Stimulated activated CD8-positive, alpha-beta memory T cell treated with anti-CD3 and anti-CD28 coated beads, Interleukin-12 subunit alpha, Interleukin-12 subunit beta, amount 100 ng/mL, for 4 hours (primary cell): Measurements from ENCODE around the gene ZKSCAN3.
"Not testable (repeated sequence)": the region's sequence is repeated elsewhere in the genome, so short reads cannot be mapped to it uniquely, and the experiment has no call there.

ENCODE experiments used
- DNase-seq: peaks from one replicate; pipeline ENCODE4 v3.0.0-alpha.2; 2020; ENCODE audit warnings: low read depth

ZKSCAN3 gene

DNA sequence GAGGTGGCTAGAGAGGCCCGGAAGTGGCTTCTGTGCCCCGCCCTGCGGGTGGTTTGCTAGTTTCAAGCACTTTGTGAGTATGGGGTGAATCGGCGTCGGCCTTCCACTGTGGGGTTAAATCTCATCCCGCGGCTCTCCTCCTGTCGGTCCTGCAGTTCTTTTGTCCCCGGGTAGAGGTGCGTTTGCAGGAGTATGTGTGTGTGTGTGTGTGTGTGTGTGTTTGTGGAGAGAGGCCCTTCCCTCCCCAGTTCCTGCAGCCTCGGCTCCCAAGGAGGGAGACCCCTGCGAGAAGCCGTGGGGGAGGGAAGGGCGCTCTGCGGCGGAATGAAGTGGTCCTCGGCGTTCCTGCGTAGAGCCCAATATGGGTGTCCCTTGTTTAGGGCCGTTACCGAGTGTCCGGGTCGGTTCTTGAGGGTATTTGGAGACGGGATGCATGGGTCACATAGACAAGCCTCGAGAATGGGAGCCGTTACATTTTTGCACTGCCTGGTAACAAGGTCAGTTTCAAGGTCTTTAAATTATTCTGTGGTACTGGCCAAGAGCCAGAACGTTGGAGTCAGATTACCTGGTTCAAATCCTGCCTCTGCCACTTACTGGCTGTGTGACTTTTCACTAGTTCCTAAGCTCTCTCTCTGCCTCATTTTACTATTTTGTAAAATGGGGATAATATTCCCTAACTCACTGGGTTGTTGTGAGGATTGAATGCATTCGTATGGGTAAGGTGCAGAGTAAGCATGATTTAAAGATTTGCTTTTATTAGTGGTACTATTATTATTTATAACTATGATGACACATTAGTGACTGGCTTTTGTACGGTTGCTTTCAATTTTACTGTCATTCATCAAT, at the start of gene ZKSCAN3:
Gene ZKSCAN3, plus strand, starts transcription at position 56 of the 846 bp plus-strand sequence. CDS start 9,640 bp downstream, outside the sequence.
- DNase-seq: peak; percentile 67

DNA sequence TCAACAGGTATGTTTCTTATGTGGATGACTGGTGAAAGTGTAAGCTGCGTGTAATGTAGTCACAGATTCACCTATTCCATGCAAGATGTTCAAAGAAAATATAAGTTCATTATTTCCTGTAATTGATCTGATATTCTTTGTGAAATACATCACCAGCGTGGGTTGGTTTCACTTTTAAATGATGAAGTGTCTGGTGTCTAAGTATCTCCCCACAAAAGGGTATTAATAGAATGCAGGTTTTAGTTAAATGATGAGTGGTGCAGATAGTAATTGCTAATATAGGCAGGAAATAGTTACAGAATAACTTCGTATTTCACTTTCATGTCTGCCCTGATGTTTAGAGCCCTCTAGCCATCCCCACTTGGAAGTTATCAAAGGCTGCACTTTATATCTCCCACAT, 46.2 kb upstream of the ZKSCAN3 start:
- no peak for DNase-seq

DNA sequence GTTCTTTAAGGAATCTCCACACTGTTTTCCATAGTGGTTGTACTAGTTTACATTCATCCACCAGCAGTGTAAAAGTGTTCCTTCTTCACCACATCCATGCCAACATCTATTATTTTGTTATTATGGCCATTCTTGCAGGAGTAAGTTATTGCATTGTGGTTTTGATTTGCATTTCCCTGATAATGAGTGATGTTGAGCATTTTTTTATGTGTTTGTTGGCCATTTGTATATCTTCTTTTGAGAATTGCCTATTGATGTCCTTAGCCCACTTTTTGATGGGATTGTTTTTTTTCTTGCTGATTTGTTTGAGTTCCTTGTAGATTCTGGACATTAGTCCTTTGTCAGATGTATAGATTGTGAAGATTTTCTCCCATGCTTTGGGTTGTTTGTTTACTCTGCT, 43.4 kb upstream of the ZKSCAN3 start:
- DNase-seq: not testable (repeated sequence)

DNA sequence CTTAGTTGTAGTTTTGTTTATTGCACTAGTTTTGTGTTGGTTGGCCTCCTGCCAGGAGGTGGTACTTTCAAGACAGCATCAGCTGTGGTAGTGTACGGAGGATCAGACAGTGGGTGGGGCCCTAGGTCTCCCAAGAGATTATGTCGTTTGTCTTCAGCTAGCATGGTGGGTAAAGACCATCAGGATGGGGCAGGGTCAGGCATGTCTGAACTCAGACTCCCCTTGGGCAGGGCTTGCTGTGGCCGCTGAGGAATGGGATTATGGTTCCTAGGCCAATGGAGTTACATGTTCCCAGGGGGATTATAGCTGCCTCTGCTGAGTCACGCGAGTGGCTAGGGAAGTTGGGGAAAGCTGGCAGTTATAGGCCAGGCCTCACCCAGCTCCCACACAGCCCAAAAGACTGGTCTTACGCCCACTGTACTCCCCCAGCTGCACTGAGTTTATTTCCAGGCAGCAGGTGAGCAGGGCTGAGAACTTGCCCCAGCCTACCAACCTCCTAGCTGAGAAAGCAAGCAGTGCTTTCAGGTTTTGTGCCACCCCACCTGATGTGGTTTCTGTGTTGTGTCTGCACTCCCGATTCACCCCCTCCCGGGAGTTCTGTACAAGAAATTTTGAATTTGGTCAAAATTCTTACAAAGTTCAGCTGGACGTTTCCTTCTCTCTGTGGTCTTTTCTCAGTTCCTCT, 38.5 kb upstream of the ZKSCAN3 start:
- DNase-seq: no peak

DNA sequence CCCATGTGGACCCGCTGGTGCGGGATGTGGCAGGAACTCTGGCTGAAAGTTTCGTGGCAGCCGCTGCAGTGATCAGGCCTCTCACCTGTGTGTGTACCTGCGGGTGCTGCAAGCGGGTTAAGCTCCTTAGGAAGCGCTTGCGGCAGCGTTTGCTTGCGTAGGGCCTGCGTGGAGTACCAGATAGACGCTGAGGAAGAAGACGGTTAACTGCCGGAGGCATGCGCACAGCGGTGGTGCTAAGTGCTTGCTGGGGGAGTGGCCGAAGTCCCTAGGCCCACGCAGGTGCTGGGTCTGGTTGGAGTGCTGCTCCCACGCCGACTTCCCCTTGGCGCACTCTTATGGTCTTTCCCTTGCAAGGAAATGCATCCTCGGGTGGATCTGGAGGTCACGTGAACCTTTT, 36.8 kb upstream of the ZKSCAN3 start:
- no peak for DNase-seq

DNA sequence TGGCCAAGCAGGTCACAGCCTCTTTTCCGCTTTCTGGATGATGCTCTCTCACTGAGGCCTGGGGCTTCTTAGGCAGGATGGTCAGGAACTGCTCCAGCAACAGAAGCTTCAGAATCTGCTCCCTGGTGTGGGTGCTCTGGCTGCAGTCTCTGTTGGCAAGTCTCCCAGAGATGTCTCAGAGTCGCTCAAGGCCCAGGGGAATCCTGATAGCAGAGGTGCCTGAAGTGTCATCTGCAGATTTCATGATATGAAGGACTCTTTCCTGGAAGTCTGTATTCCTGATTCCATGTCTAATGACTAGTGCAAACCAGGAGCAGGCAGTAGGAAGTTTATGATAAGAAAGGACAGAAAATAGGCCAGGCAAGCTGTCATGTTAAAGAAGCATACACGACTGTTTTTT, 34.1 kb upstream of the ZKSCAN3 start:
- no peak for DNase-seq

DNA sequence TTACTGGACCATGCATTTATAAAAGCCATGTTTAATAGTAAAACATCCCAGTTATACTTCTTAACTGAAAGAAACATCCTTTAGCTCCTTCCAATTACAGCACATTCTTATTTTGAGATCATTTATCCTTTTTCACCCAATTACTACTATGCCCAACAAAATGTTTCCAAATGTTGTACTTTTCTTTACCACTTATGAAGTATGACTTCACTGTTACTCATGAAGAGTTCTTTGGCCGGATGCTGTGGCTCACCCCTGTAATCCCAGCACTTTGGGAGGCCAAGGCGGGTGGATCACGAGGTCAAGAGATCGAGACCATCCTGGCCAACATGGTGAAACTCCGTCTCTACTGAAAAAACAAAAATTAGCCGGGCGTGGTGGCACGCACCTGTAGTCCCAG, 31.9 kb upstream of the ZKSCAN3 start:
- not testable (repeated sequence) for DNase-seq

DNA sequence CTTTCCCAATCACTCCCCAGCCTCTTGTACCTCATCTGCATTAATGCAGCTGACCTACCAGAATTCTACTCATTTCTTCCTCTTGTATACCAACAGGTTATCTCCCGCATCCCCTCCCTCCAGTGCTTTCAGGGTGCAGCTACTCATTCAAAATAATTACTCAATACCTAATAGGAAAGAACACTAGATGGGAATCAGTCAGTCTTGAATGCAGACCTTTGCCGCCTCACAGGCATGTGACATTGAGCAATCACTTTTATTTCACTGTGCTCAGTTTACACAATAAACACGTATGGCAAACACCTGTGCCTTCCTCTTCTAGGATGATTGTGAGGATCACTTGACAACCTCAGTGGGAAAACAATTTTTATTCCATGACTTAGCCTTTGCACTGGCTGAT, 27.1 kb upstream of the ZKSCAN3 start:
- DNase-seq: no peak

DNA sequence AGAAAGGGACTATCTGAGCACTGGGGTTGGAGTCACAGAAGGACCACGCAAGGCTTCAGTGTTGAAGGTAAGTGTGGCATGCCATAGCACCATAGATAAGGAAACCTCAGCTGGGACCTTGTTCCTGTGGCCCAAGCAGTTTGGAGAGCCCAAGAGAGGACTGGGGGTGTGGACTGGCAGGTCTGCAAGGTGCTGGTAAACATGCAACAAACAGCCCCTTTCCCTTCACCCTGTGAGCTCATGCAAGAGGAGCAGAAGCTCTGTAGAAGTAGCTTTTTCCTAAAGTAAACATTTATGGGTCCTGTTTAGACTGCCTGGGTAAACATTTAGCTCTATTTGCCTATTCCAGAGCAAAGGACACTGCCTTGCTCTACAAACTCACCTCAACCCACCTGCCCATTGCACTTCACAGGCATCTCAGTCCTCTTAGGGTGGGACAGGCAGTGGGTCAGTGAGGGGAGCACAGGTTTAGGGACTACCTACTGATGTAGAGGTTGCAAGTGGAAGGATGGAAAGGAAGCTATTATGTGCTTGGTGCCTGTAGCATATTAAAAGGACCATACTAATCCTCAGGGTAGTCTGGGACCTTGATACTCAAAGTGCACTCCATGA, 25.8 kb upstream of the ZKSCAN3 start:
- DNase-seq: no peak

DNA sequence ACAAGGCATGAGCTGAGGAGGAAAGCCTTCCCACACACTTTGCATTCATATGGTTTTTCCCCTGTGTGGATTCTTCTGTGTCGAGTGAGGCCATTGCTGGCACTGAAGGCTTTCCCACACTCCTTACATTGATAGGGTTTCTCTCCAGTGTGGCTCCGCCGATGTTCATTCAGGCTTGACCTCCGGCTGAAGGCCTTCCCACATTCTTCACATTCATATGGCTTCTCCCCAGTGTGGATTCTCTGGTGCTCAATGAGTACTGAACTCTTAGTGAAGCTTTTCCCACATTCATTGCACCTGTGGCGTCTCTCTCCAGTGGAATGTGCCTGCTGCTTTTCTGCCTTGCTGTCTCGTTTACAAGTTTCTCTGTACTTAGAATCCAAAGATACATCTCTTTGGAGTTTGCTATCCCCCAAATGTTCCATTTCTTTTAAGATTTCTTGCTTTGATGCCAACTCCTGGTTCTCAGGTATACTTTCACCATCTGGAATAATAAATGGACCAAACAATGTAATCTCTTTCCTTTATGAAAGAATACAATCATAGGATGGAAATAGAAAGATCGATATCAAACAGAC, 23.3 kb upstream of the ZKSCAN3 start:
- DNase-seq: no peak

DNA sequence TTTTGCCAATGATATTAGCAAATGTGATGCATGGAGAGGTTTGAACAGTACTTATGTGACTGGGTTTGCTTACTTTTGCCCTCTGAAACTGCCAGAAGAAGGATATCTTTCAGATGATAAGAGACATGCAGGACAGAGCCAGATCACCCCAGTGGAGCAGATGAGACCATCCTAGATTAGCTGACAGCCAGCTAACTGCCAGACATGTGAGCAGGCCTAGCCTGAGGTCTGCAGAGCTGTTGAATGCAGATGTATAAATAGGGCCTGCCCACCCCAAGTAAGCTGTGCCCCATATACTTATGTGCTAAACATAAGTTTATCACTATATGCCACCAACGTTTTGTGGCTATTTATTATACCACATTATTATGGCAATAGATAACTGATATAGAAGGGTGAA, 19.7 kb upstream of the ZKSCAN3 start:
- DNase-seq: no peak

DNA sequence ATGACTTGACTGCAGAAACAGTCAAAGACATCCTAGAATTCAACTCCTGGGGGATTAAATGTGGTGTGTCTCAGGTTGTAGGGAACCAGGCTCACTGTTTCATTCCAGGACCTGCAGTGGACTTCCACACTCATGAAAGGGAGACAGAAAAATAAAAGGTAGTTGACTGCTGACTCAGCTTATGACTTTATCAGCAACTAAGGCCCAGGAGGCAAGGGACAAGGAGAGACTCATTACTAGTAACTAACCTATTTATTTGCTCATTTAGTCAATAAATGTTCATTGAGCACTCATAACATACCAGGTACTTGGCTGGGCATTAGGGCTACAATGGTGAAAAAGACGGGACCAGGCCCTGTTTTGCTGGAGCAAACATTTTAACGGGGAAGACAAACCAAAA, 16.7 kb upstream of the ZKSCAN3 start:
- DNase-seq: no peak

DNA sequence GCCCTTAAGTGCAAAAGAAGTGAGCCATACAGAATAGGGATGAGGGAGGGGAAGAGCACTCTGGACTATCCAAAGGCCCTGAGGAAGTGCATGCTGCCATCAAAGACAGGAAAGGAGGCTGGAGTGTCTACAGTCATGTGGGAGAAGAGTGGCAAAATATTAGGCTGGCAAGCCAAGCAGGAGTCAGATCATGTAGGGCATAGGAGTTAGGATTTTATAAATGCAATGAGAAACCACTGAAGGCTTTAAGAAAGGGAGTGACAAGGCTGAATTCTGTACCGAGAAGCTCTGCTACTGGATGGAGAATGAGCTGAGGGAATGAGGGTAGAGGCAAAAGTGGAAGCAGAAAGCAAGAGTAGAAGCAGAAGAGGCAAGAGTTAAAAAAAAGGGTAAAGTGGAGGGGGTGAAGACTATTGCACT, 16.1 kb upstream of the ZKSCAN3 start:
- DNase-seq: no peak

DNA sequence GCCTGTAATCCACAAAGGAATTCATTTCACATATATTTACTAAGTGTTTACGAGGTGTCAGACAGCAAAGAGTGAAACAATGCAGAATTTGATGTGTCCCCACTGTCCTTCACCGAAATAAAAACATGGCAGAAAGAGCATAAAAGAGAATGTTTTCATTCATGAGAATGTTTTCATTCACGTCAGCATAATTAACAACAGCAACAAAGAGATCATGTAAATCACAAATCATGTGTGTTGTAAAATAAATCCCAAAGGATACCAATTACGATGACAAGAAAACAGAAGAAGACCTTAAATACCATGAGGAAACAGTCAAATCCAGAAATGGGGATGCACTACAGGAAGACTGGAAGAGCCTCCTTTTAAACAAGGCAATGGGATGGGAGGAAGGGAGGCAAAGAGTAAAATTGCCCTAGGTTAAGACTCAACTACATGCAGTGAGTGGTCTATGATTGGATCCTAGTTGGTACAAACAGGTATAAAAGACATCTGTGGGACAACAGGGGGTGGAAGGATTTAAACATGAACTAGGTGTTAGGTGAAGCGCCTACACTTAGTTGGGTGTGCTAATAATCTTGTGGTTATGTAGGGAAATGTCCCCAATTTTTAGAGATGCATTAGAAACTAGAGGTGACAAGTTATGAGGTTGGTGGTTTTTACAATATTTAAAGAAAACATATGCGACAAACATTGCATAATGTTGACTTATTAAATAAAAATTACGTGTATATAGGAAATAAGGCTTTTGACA, 15.3 kb upstream of the ZKSCAN3 start:
- DNase-seq: no peak

DNA sequence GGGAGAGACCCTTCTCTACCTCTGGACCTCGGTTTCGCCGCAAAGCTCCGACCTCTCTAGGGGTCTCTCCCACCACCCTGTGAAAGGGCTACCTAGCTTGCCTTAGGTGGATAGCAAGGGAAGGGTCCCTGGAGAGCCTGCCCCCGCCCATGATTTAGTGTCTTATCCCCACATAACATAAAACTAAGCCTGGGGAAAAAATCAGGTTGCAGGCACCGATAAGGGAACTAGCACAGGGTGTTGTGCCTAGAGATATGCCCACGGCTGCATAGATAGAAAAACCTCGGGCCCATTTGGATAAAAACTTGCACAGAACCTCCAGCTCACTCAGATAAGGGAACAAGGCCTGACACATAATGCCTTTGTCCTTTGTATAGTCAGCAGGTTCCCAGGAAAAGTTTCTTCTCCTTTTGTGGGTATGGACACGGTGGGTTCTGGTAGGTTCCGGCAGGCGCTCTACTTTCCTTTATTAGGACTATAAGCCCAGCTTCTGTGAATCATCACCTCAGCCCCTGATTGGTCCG, 14.6 kb upstream of the ZKSCAN3 start:
- DNase-seq: no peak

DNA sequence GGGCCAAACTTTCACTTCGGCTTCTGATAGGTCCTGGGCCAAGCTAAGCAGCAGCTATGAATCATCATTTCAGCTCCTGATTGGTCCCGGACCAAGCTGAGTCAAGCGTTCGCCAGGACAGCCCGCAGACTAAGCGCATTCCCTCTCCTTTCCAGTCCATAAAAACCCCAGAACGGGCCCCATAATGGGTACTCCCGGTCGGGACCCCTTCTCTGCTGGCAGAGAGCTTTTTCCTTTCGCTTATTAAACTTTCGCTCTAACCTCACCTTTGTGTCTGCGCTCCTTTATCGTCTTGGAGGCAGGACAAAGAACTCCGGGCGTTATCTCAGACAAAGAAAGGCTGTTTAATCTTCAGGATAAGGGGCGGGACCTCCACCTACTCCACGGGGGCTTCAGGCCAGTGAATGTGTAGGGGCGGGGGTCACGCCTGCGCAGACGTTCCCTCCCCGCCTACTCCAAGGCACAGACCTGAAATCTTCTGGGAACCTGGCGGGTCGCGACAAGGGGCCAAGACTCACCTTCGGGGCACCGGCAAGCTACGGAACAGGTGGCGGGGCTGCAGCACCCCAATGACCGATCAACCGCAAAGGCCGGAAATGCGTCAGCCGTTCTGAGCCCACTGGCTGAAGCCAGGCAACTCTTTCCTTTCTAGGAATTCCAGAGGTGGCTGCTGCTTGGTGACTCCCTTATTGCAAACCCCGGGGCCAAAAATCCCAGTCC, 14.0 kb upstream of the ZKSCAN3 start, which contains the start of gene ZSCAN31:
Gene ZSCAN31, minus strand, starts transcription at position 585 of the 720 bp plus-strand sequence. CDS start 6,465 bp downstream, outside the sequence.
- DNase-seq: peak; percentile 64

DNA sequence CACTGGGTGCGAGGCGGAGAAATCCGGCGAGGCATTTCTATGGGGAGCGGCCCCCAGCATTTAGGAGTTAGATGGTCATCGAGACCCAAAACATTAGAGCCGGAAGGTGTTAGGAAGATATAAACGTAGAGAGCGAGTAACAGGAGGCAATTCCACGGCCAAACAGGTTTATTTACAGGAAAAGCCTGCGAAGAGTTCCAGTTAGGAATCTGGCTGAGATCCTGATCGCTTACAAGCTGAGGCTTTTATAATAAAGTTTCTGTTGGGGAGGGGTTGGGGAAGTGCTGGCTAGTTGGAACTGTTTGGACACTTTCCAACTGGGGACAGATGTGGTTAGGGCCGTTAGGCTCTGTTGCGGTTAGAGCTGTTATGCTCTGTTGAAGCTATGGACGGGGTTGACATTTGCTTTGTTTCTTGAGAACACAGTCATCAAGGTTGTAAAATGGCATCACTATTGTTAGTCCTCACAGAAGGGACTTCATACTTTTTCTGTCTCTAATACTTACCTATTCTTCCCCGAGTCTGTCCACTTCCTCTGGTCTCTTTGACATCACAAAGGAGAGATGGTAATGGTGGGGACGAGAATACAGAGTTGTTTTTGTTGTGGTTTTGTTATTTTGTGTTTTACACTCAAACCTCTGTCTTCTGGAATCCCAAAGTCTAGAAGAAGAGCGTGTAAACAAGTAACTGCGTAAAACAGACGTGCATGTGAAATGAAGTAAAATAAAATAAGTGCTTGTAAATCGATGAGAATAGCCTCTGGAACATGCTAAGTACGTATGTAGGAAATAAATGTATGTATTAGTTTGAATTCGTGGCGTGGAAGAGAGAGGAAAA, 13.2 kb upstream of the ZKSCAN3 start:
- no peak for DNase-seq

DNA sequence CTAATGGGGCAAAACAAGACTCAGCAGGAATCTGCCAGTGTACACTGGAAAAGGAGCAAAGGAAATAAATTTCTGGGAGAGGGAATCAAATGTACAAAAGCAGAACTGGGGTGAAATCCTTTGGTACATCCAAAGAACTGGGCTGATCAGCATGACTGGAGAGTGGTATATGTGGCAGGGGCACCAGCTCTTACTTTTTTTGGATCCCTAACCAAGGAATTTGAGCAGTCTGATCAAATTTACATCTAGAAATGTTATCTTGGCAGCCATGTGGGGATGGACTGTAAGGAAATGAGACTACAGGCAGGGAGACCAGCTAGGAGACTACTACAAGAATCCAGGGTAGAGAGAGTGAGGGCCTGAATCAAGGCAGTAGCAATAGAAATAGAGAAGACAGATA, 12.6 kb upstream of the ZKSCAN3 start:
- no peak for DNase-seq

DNA sequence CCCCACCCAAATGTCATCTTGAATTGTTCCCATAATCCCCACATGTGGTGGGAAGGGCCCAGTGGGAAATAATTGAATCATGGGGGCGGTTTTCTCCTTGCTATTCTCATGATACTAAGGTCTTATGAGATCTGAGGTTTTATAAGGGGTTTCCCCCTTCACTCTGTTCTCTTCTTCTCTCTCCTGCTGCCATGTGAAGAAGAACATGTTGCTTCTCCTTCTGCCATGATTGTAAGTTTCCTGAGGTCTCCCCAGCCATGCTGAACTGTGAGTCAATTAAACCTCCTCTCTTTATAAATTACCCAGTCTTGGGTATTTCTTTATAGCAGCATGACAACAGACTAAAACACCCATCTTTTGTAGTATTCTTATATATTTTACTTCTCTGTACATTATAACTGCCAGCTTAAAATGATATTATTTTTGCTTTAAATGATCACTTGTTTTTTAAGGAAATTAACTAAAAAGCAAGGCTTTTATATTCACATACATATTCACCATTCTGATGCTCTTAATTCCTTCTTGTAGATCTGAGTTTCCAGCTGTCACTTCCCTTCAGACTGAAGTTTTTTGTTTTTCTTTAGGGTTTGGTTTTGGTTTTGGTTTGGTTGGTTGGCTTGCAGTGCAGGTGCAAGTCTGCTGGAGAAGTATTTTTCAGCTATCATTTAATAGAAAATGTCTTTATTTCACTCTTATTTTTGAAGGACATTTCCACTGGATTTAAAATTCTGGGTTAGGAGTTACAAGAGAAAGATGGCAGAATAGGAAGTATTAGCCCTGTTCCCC, 9.2 kb upstream of the ZKSCAN3 start:
- no peak for DNase-seq
